Mesenchymal stem cell (in vitro differentiated cells and primary cell): ENCODE results near the gene RAB6B.

Experiments
- DNase-seq: peaks from one replicate; pipeline ENCODE4 v3.0.0-alpha.2; 2013
- H2AFZ ChIP-seq: one replicate; pipeline ENCODE4 v1.6.1; 2013; ENCODE audit warnings: low read depth, mild to moderate bottlenecking, control low read depth, inconsistent platforms, low read length, moderate library complexity
- H2AK5ac ChIP-seq: 2 replicates; pipeline ENCODE4 v1.6.1; 2013; ENCODE audit warnings: low read length, moderate library complexity, mild to moderate bottlenecking, inconsistent platforms; ENCODE audit not compliant: severe bottlenecking
- H2BK120ac ChIP-seq: one replicate; pipeline ENCODE4 v1.6.1; 2013; ENCODE audit warnings: low read depth, mild to moderate bottlenecking, inconsistent platforms, low read length, moderate library complexity
- H2BK12ac ChIP-seq, 2 experiments: one replicate each; pipeline ENCODE4 v1.6.1; 2013; ENCODE audit warnings: inconsistent platforms in 2 of 2, low read length in 2 of 2, mild to moderate bottlenecking in 2 of 2, moderate library complexity in 2 of 2, control low read depth in 1 of 2
- H2BK15ac ChIP-seq: one replicate; pipeline ENCODE4 v1.6.1; 2013; ENCODE audit warnings: mild to moderate bottlenecking, low read depth, inconsistent platforms; ENCODE audit not compliant: poor library complexity, severe bottlenecking
- H2BK5ac ChIP-seq: 2 replicates; pipeline ENCODE4 v1.6.1; 2013; ENCODE audit warnings: low read depth, mild to moderate bottlenecking, low read length, control low read depth, inconsistent platforms; ENCODE audit not compliant: poor library complexity, severe bottlenecking
- H3K14ac ChIP-seq, 2 experiments: one replicate each; pipeline ENCODE4 v1.6.1; 2013; ENCODE audit warnings: inconsistent platforms in 2 of 2, low read length in 2 of 2, control low read depth in 1 of 2, mild to moderate bottlenecking in 1 of 2, moderate library complexity in 1 of 2
- H3K18ac ChIP-seq, 2 experiments: one replicate each; pipeline ENCODE4 v1.6.1; 2013; ENCODE audit warnings: inconsistent platforms in 2 of 2, low read length in 2 of 2, control low read depth in 1 of 2, low read depth in 1 of 2, mild to moderate bottlenecking in 1 of 2
- H3K23ac ChIP-seq, 2 experiments: one replicate each; pipeline ENCODE4 v1.6.1; 2013; ENCODE audit warnings: inconsistent platforms in 2 of 2, low read length in 2 of 2, mild to moderate bottlenecking in 2 of 2, moderate library complexity in 2 of 2, control low read depth in 1 of 2
- H3K27ac ChIP-seq: 2 replicates; pipeline ENCODE4 v1.5.1; 2013; ENCODE audit warnings: mild to moderate bottlenecking, moderate library complexity, low read length, control low read depth, inconsistent platforms; ENCODE audit not compliant: poor library complexity, severe bottlenecking
- H3K27me3 ChIP-seq, 2 experiments: 2 replicates each; pipeline versions ENCODE4 v1.6.1 to v1.7.0; 2013; ENCODE audit warnings: low read length in 2 of 2, mild to moderate bottlenecking in 2 of 2, moderate library complexity in 2 of 2, control low read depth in 1 of 2, inconsistent platforms in 1 of 2; ENCODE audit not compliant: control insufficient read depth in 1 of 2, insufficient read depth in 1 of 2
- H3K36me3 ChIP-seq, 2 experiments: 2 replicates each; pipeline versions ENCODE4 v1.6.1 to v1.7.0; 2013; ENCODE audit warnings: low read length in 2 of 2, control low read depth in 1 of 2, inconsistent platforms in 1 of 2, low read depth in 1 of 2, mild to moderate bottlenecking in 1 of 2; ENCODE audit not compliant: insufficient read depth in 2 of 2, control insufficient read depth in 1 of 2
- H3K4ac ChIP-seq, 2 experiments: one replicate each; pipeline ENCODE4 v1.6.1; 2013; ENCODE audit warnings: inconsistent platforms in 2 of 2, low read length in 2 of 2, mild to moderate bottlenecking in 2 of 2, moderate library complexity in 2 of 2, control low read depth in 1 of 2, low read depth in 1 of 2
- H3K4me1 ChIP-seq: 2 replicates; pipeline ENCODE4 v1.6.1; 2013; ENCODE audit warnings: low read depth, low read length, control low read depth; ENCODE audit not compliant: control insufficient read depth, insufficient read depth
- H3K4me2 ChIP-seq: 2 replicates; pipeline ENCODE4 v1.6.1; 2013; ENCODE audit warnings: low read length, mild to moderate bottlenecking, inconsistent platforms; ENCODE audit not compliant: poor library complexity, severe bottlenecking
- H3K4me3 ChIP-seq, 2 experiments: 2 replicates each; pipeline versions ENCODE4 v1.5.1 to v1.7.0; 2013; ENCODE audit warnings: low read length in 2 of 2, mild to moderate bottlenecking in 2 of 2, control low read depth in 1 of 2, low read depth in 1 of 2; ENCODE audit not compliant: insufficient read depth in 1 of 2
- H3K79me1 ChIP-seq: replicated peaks from 2 replicates; pipeline ENCODE4 v1.6.1; 2013; ENCODE audit warnings: mild to moderate bottlenecking, control low read depth, low read length, inconsistent platforms; ENCODE audit not compliant: poor library complexity, severe bottlenecking
- H3K9ac ChIP-seq: 2 replicates; pipeline ENCODE4 v1.7.0; 2013; ENCODE audit warnings: mild to moderate bottlenecking, low read length, moderate library complexity
- H3K9me3 ChIP-seq: 2 replicates; pipeline ENCODE4 v1.7.0; 2013; ENCODE audit warnings: mild to moderate bottlenecking, low read length; ENCODE audit not compliant: control insufficient read depth
- H4K8ac ChIP-seq: one replicate; pipeline ENCODE4 v1.6.1; 2013; ENCODE audit warnings: inconsistent platforms, mild to moderate bottlenecking, low read length, moderate library complexity
- H4K91ac ChIP-seq: one replicate; pipeline ENCODE4 v1.6.1; 2013; ENCODE audit warnings: mild to moderate bottlenecking, low read length, inconsistent platforms
- WGBS: methylation state at CpG from one replicate; pipeline ENCODE4 v1.1.7; 2013; ENCODE audit warnings: mixed read lengths; 5-methylcytosine and 5-hydroxymethylcytosine counted together

Gene RAB6B

DNA sequence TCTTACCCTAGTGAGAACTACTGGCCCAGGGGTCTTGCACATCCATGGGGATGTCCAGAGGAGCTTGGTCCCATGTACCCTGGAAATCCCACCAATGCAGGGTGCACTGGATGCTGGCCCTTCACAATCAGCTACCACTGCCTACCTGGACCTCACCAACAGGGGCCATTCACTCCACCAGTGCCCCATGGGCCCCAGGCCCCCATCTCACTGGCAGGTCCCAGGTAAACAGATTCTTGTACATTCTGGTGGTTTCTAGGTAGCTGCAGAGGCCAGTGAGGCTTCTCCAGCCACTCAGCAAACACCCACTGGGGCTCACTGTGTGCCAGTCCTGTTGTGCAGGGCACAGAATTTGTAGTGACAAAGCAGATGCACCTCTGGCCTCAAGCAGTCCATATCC is 24.9 kb downstream of the RAB6B start:
- H3K4ac ChIP-seq: no peak overlapping the region
- no peak overlapping the region for H3K9ac ChIP-seq
- no peak overlapping the region for H2BK120ac ChIP-seq
- no peaks in the 10 kb centered on the region for H3K79me1 ChIP-seq
- no peak overlapping the region for H2BK12ac ChIP-seq
- no peak overlapping the region for H3K4me3 ChIP-seq
- no peaks in the 10 kb centered on the region for H3K9me3 ChIP-seq
- no peak overlapping the region for H3K23ac ChIP-seq
- no peak overlapping the region for H3K18ac ChIP-seq
- H3K36me3 ChIP-seq: no peaks in the 10 kb centered on the region
- DNase-seq: no peak
- H2AFZ ChIP-seq: no peak overlapping the region
- H2AK5ac ChIP-seq: no peak overlapping the region
- no peak overlapping the region for H2BK15ac ChIP-seq
- H4K91ac ChIP-seq: no peak overlapping the region
- no peak overlapping the region for H4K8ac ChIP-seq
- no peak overlapping the region for H3K4me2 ChIP-seq
- peaks cover 15 to 35% of the 10 kb centered on the region in 2 experiments for H3K27me3 ChIP-seq
- H3K27ac ChIP-seq: no peak overlapping the region
- no peak overlapping the region for H2BK5ac ChIP-seq
- H3K4me1 ChIP-seq: no peaks in the 10 kb centered on the region
- H3K14ac ChIP-seq: no peak overlapping the region

DNA sequence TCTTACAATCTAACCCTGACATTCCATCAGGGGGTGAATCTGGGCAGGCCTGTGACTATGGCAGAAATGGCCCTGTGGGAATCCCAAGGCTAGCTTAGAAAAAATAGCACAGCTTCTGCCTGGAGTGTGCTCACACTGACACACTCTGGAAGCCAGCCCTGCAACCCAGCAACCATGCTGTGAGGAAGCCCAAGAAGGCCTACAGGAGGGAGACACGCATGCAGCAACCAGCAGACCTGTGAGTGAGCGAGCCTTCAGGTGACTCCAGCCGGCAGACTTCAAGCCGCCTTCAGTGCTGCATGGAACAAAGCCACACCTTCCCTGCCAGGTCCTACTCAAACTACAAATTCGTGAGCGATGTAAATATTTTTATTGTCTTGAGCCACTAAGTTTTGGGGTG is 26.1 kb downstream of the RAB6B start:
- DNase-seq: no peak
- no peak overlapping the region for H3K4me3 ChIP-seq
- H3K9ac ChIP-seq: no peak overlapping the region
- H3K27ac ChIP-seq: no peak overlapping the region
- H4K8ac ChIP-seq: no peak overlapping the region
- H3K4me2 ChIP-seq: no peak overlapping the region
- H3K9me3 ChIP-seq: no peaks in the 10 kb centered on the region
- H2AFZ ChIP-seq: no peak overlapping the region
- H3K14ac ChIP-seq: no peak overlapping the region
- H3K4ac ChIP-seq: no peak overlapping the region
- H2BK15ac ChIP-seq: no peak overlapping the region
- no peak overlapping the region for H2BK12ac ChIP-seq
- H2AK5ac ChIP-seq: no peak overlapping the region
- H3K4me1 ChIP-seq: no peaks in the 10 kb centered on the region
- 89% methylated on average over 4 of the region's 6 CpGs for WGBS
- H3K23ac ChIP-seq: no peak overlapping the region
- H4K91ac ChIP-seq: no peak overlapping the region
- H2BK5ac ChIP-seq: no peak overlapping the region
- H3K36me3 ChIP-seq: no peaks in the 10 kb centered on the region
- no peaks in the 10 kb centered on the region for H3K79me1 ChIP-seq
- H3K18ac ChIP-seq: no peak overlapping the region
- H2BK120ac ChIP-seq: no peak overlapping the region
- H3K27me3 ChIP-seq: peaks cover 15 to 39% of the 10 kb centered on the region in 2 experiments

DNA sequence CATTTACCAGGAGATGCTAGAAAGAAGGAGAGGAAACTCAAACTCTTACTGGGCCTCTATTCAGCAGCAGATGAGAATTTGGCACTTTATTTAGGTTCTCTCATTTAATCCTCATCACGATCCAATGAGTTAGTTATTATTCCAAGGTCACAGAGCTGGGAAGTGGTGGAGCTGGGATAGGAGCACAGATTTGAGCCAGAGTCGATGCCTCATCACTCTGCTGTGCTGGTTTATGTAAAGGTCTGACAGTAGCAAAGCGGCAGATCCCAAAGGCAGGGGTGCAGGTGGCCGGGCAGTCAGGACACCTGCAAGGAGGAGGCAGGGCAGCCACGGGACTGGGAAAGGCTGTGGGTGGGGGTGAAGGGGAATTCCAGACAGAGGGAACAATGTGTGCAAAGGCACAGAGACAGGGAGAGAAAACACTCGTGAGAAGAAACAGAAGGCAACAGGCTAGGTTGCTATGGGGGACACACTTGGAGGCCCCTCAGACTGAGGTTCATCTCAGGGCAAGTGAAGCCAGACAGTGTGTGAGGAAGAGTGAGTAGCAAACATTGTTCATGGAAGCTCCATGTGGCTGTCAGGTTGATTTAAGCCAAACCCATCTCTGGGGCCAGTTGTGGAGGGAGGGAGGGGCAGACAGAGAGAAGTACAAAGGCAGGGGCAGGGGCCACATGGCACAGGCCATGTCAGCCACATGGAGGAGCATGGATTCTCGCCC is 26.8 kb downstream of the RAB6B start:
- Histone ChIP-seq H2BK120ac (no peak overlapping the region), H2BK5ac (no peak overlapping the region), H4K8ac (peak overlapping the region; percentile 14), H3K36me3 (no peaks in the 10 kb centered on the region), H3K79me1 (no peaks in the 10 kb centered on the region), H3K23ac (no peak overlapping the region), H2AK5ac (no peak overlapping the region), H2AFZ (peak overlapping the region; percentile 11), H2BK15ac (no peak overlapping the region), H3K9me3 (no peaks in the 10 kb centered on the region), H3K18ac (no peak overlapping the region), H3K9ac (no peak overlapping the region), H3K14ac (no peak overlapping the region), H3K4me2 (no peak overlapping the region), H3K4me3 (no peak overlapping the region), H2BK12ac (no peak overlapping the region), H3K27me3 (peaks cover 15 to 39% of the 10 kb centered on the region in 2 experiments), H4K91ac (no peak overlapping the region), H3K27ac (no peak overlapping the region), H3K4me1 (no peaks in the 10 kb centered on the region), H3K4ac (no peak overlapping the region)
- 67% methylated on average over 6 of the region's 7 CpGs for WGBS
- DNase-seq: no peak

DNA sequence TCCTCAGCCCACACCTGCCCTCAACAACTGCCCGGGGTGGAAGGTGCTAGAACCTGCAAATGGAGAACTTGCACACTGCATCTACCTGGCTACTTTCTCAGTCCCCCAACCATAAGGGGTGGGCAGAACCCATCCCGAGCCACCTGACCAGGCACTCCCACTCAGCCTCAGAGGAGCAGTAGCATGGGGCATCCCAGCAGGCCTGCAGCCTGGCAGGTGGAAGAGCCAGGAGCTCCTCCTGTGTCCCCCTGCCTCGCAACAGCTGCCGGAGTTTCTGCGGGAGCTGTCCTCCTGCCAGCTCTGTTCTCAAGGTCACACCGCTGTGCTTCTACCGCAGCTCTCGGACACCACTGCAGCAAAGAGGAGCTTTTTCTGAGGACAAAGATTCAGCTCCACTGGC is 27.5 kb downstream of the RAB6B start:
- Histone ChIP-seq H2BK5ac (no peak overlapping the region), H4K91ac (no peak overlapping the region)
- 74% methylated on average over 8 of the region's 8 CpGs for WGBS

More for the DNA sequence above, 27.5 kb downstream of the RAB6B start:
- Histone ChIP-seq H3K4me3 (no peak overlapping the region), H2BK12ac (no peak overlapping the region), H3K9ac (no peak overlapping the region), H3K27ac (no peak overlapping the region), H3K14ac (no peak overlapping the region), H3K18ac (no peak overlapping the region), H3K27me3 (peaks cover 15 to 39% of the 10 kb centered on the region in 2 experiments), H3K9me3 (no peaks in the 10 kb centered on the region), H3K4ac (no peak overlapping the region), H2AFZ (no peak overlapping the region), H3K23ac (peak overlapping the region in 1 of 2 experiments; percentile 16), H3K79me1 (no peaks in the 10 kb centered on the region), H2BK15ac (no peak overlapping the region), H3K4me2 (no peak overlapping the region), H3K4me1 (no peaks in the 10 kb centered on the region), H4K8ac (no peak overlapping the region), H2BK120ac (no peak overlapping the region), H3K36me3 (no peaks in the 10 kb centered on the region), H2AK5ac (no peak overlapping the region)
- DNase-seq: no peak
